Measurements from ENCODE around the gene POLN.
A peak's percentile ranks its signal among the peaks of the same experiment; 100 is the strongest.

The POLN gene

GRCh38 chr4:2241410-2242353, at the start of gene POLN, which contains the start of gene HAUS3:
Gene POLN (minus strand): TSS chr4:2242121. CDS start chr4:2229231, 12,890 bp downstream.
Gene HAUS3 (minus strand): TSS chr4:2242121. CDS start chr4:2240946, 1,175 bp downstream.
- DNase-seq = peak; percentile 93

GRCh38 chr4:2290974-2291704, 49.2 kb upstream of the POLN start:
- no peak for DNase-seq

- DNase-seq = no peak
These were observed 48.6 kb upstream of the POLN start for GRCh38 chr4:2290488-2290887.

- DNase-seq = no peak
These were observed 48.0 kb upstream of the POLN start for GRCh38 chr4:2289955-2290333.

GRCh38 chr4:2289311-2289954, 47.5 kb upstream of the POLN start:
- DNase-seq = no peak

GRCh38 chr4:2288051-2288541, 46.2 kb upstream of the POLN start:
- no peak for DNase-seq

- DNase-seq = no peak
These were observed 45.6 kb upstream of the POLN start for GRCh38 chr4:2287594-2287915.

- DNase-seq = no peak
These were observed 45.1 kb upstream of the POLN start for GRCh38 chr4:2286904-2287593.

- no peak for DNase-seq
These were observed 43.9 kb upstream of the POLN start for GRCh38 chr4:2285613-2286381.

GRCh38 chr4:2284934-2285612, 43.2 kb upstream of the POLN start:
- DNase-seq = no peak

- no peak for DNase-seq
These were observed 42.4 kb upstream of the POLN start for GRCh38 chr4:2284161-2284933.

- no peak for DNase-seq
These were observed 41.3 kb upstream of the POLN start for GRCh38 chr4:2283199-2283711.

GRCh38 chr4:2281575-2282343, 39.8 kb upstream of the POLN start:
- DNase-seq = no peak

GRCh38 chr4:2280531-2281300, 38.8 kb upstream of the POLN start:
- no peak for DNase-seq

- no peak for DNase-seq
These were observed 36.0 kb upstream of the POLN start for GRCh38 chr4:2277956-2278355.

GRCh38 chr4:2276581-2277325, 34.8 kb upstream of the POLN start:
- no peak for DNase-seq

- DNase-seq = no peak
These were observed 33.8 kb upstream of the POLN start for GRCh38 chr4:2275546-2276251.
